Activated CD4-positive, alpha-beta T cell treated with anti-CD3 and anti-CD28 coated beads for 1 hour (primary cell): ENCODE results near the gene MAGEC2.

Experiments used
- DNase-seq: peaks from one replicate; pipeline ENCODE4 v3.0.0-alpha.2; 2020

The MAGEC2 gene, protein sequence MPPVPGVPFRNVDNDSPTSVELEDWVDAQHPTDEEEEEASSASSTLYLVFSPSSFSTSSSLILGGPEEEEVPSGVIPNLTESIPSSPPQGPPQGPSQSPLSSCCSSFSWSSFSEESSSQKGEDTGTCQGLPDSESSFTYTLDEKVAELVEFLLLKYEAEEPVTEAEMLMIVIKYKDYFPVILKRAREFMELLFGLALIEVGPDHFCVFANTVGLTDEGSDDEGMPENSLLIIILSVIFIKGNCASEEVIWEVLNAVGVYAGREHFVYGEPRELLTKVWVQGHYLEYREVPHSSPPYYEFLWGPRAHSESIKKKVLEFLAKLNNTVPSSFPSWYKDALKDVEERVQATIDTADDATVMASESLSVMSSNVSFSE

DNA sequence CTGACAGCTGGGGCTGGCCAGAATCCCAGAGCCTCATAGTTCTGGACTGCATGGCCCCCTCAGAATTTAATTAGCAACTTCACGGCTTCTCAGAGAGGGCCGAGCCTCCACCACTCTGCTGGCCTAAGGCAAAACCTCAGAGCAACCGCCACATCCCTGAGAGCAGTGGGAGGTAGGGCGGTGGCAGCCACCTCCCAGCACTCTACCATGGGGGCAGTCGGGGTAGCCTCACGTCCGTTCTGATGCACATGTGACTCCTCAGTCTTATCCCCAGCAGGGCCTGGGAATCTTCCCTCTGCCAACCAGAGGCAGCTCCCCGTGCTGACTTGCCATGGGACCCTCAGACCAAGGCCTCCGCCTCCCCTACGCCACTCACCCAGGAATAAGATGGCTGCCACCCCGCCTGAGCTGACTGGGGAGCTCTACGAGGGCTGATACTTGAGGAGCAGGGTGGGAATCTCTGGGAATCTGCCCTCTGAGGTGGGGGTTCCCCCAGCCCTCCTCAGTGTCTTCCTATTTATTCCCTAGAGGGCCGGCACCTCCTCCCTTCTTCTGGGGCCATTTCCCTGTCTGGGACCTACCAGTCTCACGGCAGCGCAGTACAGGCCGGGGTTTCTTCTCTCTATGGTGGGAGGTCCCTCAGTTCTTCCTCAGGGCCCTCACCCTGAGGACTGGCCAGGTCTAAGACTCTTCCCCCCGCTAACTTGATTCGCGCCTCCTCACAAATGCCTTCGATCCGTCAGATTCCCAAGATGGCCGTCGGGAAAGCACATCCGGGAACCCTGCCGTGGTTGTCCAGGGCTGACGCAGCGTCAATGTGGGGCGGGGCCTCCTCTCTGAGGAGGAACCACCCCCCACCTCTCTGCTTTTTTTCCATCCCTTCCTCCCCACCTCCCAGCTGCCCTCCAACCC, at the start of gene MAGEC2:
TSS of gene MAGEC2 (minus strand) at position 769 of the 912 bp plus-strand sequence. CDS start 1,303 bp downstream, outside the sequence.
- no peak for DNase-seq

DNA sequence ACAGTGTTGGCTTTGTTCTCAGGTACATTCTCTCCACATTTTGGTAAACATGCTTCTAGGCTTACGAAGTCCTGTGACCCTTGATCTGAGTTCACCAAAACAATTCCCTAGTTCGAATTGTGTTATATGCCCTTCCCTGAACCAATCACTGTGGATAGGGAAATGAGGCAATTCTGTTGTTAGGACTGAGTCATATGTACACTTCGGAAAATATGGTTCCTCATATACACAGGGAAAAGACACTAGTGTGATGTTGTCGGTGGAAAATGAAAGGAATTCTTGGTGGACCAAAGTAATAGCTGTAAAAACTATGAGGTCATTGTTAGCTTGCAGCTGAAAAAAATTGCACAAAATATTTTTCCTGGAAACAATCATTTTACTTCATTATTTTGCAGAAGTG, 46.6 kb upstream of the MAGEC2 start:
- DNase-seq = no peak

DNA sequence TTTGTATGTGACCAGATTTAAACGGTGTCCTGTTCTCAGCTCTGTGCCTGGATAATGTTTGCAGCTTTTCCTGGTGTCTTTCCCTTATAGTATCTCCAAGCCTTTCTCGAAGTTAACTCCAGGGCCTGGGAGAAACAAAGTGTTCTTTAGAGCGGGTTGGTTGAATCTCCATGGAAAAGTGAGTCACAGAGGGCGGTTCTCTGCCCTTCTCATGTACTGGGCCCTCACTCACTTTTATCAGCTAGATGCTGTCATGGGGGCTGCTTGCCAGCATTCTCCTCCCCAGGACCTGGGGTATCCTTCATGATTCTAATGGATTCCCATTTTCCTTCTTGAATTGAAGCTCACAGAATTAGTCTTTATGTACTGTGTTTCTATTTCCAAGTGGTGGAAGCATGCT, 46.1 kb upstream of the MAGEC2 start:
- no peak for DNase-seq

DNA sequence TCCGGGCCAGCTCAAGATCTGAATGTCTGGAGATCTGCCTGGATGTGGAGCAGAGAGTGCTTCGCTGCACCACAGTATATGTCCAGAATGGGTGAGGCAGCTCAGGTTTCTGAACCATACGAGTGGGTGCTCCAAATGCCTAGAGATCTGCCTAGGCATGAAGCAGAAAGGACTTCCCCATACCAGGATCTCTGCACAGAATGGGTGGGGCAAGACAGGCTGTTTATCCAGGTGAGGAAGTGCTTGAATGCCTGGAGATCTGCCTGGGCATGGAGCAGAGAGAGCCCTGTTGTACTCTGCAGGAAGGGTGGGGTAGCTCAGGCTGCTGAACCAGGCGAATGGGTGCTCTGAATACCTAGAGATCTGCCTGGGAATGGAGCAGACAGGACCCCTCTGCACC, 45.4 kb upstream of the MAGEC2 start:
- DNase-seq = no peak

- no peak for DNase-seq
Observed at GRCh38 chrX:142249721-142250120, 44.6 kb upstream of the MAGEC2 start.

DNA sequence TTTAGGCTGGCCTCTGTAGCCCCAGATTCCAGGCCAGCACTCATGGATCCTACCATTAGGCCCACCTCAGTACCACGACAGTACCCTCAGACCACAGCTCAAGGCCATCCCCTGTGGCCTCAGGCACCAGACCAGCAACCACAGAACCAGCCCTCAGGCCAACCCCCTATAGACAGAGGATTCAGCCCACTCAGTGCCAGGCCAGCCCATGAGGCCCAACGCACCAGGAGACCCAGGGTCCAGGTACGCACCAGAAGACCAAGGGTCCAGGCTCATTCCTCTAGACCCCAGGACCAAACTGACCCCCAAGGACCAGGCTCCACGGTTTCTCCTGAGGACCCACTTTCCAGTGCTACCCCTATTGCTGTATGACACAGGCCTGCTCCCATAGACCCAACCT, 39.5 kb upstream of the MAGEC2 start:
- no peak for DNase-seq

DNA sequence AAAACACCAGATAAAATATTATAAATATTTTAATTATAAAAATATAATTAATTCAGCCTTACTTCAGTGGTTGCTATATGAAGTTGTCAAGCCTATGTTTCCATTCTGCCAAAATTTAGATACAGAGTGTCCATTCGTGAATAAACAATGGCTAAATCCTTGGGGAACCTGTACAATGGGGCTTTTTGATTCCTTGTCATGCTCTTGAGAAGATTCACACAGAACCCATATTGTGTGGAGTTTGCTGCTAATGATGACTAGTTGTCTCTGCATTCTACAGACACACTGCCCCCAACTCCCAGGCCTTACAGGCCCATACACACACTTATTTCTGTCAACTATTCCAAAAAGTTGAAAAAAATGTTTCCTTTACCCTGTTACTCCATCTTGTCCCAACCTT, 33.4 kb upstream of the MAGEC2 start:
- DNase-seq = no peak

GRCh38 chrX:142233400-142233799, 28.3 kb upstream of the MAGEC2 start:
- no peak for DNase-seq

DNA sequence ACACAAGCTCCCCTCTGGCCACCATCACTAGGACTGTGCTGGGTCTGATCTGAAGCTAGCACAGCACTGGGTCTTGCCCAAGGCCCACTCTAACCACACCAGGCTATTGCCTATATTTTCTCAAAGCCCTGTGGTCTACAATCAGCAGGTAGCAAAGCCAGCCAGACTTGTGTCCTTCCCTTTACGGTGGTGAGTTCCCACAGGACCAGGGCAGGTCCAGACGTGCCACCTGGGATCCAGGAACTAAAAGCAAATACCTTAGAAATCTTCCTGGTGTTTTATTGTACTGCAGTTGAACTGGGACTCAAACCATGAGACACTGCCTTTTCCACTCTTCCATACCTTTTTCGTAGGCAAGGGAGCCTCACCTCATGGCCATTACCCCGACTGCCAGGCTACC, 9.0 kb upstream of the MAGEC2 start:
- no peak for DNase-seq

DNA sequence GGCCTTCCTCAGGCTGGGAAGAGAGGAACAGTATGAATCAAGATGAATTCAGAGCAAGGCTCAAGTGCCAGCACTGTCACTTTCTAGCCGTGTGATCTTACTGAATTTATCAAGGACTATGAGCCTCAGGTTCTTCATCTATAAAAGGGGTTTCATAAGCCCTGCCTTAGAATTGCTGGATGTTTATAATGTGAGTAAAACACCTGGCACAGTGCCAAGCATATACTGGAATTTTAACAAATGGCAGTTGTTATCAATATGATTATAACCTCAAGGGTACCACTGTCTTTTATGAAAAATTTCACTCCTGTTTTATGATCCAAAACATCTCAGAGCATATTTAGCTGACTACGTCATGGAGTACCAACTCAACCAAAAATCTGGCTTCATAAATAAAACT, 4.0 kb downstream of the MAGEC2 start:
- DNase-seq = no peak

GRCh38 chrX:142186103-142186502, 19.0 kb downstream of the MAGEC2 start:
- DNase-seq = no peak

GRCh38 chrX:142184756-142185602, 20.1 kb downstream of the MAGEC2 start:
- DNase-seq = no peak

DNA sequence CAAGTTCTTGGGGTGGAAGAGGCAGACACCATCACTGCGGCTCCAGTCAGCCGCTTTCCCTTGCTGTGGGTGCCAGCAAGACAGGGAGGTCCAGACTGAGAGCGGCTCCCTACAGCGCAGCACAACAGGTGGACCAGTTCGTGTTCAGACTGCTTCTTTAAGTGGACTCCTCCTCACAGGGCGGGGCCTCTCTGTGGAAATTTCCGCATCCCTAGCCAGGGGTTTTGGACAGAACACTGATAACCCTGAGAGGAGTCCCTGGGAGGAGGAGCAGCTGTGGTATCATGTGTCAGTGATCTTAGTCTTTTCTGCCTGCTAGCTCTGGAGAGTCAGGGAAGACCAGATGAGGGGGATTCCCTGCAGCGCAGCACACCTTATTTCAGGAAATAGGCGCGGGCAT, 48.5 kb downstream of the MAGEC2 start:
- no peak for DNase-seq
